DOHH2 (cell line): ENCODE results near the gene AGBL4.

ENCODE experiments used
- H3F3A ChIP-seq: fragments of 200-600 bp; sonication (generic), shearing (Covaris generic); 2 replicates; pipeline ENCODE4 v1.6.0; 2016; ENCODE audit warnings: antibody characterized with exemption, mild to moderate bottlenecking; ENCODE audit not compliant: control insufficient read depth, insufficient read depth
- H3K27ac ChIP-seq: fragments of 200-600 bp; sonication (generic); 2 replicates; pipeline ENCODE4 v1.5.1; 2014; ENCODE audit warnings: low read depth, mild to moderate bottlenecking, low read length, moderate library complexity
- H3K27me3 ChIP-seq: fragments of 200-600 bp; sonication (generic); 2 replicates; pipeline ENCODE4 v1.6.1; 2014; ENCODE audit warnings: mild to moderate bottlenecking, low read length, mixed read lengths; ENCODE audit not compliant: control insufficient read depth
- H3K36me3 ChIP-seq: fragments of 200-600 bp; sonication (generic); 2 replicates; pipeline ENCODE4 v1.6.1; 2014; ENCODE audit warnings: mild to moderate bottlenecking, low read length, moderate library complexity, mixed read lengths; ENCODE audit not compliant: control insufficient read depth
- H3K4me1 ChIP-seq: fragments of 200-600 bp; sonication (generic); 2 replicates; pipeline ENCODE4 v1.6.1; 2014; ENCODE audit warnings: mild to moderate bottlenecking, low read length, mixed read lengths; ENCODE audit not compliant: control insufficient read depth
- H3K4me2 ChIP-seq: fragments of 200-600 bp; sonication (generic); 2 replicates; pipeline ENCODE4 v1.6.0; 2014; ENCODE audit warnings: mild to moderate bottlenecking, low read length, moderate library complexity
- H3K4me3 ChIP-seq: fragments of 200-600 bp; sonication (generic); 2 replicates; pipeline ENCODE4 v1.5.1; 2014; ENCODE audit warnings: mild to moderate bottlenecking, low read length, mixed read lengths
- H3K79me2 ChIP-seq: fragments of 200-600 bp; sonication (generic); 2 replicates; pipeline ENCODE4 v1.6.1; 2014; ENCODE audit warnings: mild to moderate bottlenecking, low read length, mixed read lengths; ENCODE audit not compliant: control insufficient read depth
- H3K9me2 ChIP-seq: fragments of 200-600 bp; sonication (generic); replicated peaks from 2 replicates; pipeline ENCODE4 v1.6.1; 2014; ENCODE audit warnings: mild to moderate bottlenecking, low read length, mixed read lengths; ENCODE audit not compliant: control insufficient read depth
- H3K9me3 ChIP-seq: fragments of 200-600 bp; sonication (generic); 2 replicates; pipeline ENCODE4 v1.6.1; 2014; ENCODE audit warnings: antibody characterized with exemption, low read length, mixed read lengths; ENCODE audit not compliant: control insufficient read depth, insufficient read depth
- H4K20me1 ChIP-seq: fragments of 200-600 bp; sonication (generic); 2 replicates; pipeline ENCODE4 v1.6.0; 2014; ENCODE audit warnings: low read depth, mild to moderate bottlenecking, antibody characterized with exemption, low read length, moderate library complexity; ENCODE audit not compliant: control insufficient read depth, insufficient read depth
- EZH2phosphoT487 ChIP-seq: fragments of 200-600 bp; sonication (generic); IDR thresholded peaks from 2 replicates; pipeline ENCODE4 v1.6.1; 2017; ENCODE audit warnings: borderline replicate concordance, mild to moderate bottlenecking, antibody characterized with exemption, low read length, moderate library complexity, mixed read lengths
- TF ChIP-seq, protein P1 (sequence below): fragments of 200-600 bp; sonication (generic); IDR thresholded peaks from one replicate; pipeline ENCODE4 v1.5.1; 2014; ENCODE audit warnings: antibody characterized with exemption, mild to moderate bottlenecking, low read depth, low read length; ENCODE audit not compliant: poor library complexity, severe bottlenecking

Gene AGBL4

GRCh38 chr1:48931506-48932192 lies 1092.1 kb downstream of the AGBL4 start:
- no peaks in the 10 kb centered on the region for H3K9me3 ChIP-seq
- no peaks in the 10 kb centered on the region for H3K27me3 ChIP-seq
- H3K4me3 ChIP-seq, result no peak overlapping the region
- H3K4me1 ChIP-seq, result no peaks in the 10 kb centered on the region
- no peaks in the 10 kb centered on the region for H3K36me3 ChIP-seq
- H3F3A ChIP-seq, result no peaks in the 10 kb centered on the region
- H3K4me2 ChIP-seq, result no peak overlapping the region
- H3K9me2 ChIP-seq, result no peaks in the 10 kb centered on the region
- no peak for TF ChIP-seq EZH2phosphoT487
- TF ChIP-seq, protein P1, sequence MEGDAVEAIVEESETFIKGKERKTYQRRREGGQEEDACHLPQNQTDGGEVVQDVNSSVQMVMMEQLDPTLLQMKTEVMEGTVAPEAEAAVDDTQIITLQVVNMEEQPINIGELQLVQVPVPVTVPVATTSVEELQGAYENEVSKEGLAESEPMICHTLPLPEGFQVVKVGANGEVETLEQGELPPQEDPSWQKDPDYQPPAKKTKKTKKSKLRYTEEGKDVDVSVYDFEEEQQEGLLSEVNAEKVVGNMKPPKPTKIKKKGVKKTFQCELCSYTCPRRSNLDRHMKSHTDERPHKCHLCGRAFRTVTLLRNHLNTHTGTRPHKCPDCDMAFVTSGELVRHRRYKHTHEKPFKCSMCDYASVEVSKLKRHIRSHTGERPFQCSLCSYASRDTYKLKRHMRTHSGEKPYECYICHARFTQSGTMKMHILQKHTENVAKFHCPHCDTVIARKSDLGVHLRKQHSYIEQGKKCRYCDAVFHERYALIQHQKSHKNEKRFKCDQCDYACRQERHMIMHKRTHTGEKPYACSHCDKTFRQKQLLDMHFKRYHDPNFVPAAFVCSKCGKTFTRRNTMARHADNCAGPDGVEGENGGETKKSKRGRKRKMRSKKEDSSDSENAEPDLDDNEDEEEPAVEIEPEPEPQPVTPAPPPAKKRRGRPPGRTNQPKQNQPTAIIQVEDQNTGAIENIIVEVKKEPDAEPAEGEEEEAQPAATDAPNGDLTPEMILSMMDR, result no peak
- no peaks in the 10 kb centered on the region for H4K20me1 ChIP-seq
- H3K27ac ChIP-seq, result no peak overlapping the region
- H3K79me2 ChIP-seq, result no peaks in the 10 kb centered on the region

- H3K79me2 ChIP-seq, result no peaks in the 10 kb centered on the region
- TF ChIP-seq, protein P1, result no peak
- no peak for TF ChIP-seq EZH2phosphoT487
- no peaks in the 10 kb centered on the region for H3K9me2 ChIP-seq
These were observed 1093.7 kb downstream of the AGBL4 start for GRCh38 chr1:48930011-48930410.

GRCh38 chr1:48924099-48924498 lies 1099.7 kb downstream of the AGBL4 start:
- Histone ChIP-seq H3K4me3 (no peak overlapping the region), H4K20me1 (no peaks in the 10 kb centered on the region), H3K9me2 (no peaks in the 10 kb centered on the region), H3K9me3 (no peaks in the 10 kb centered on the region), H3F3A (no peaks in the 10 kb centered on the region), H3K27me3 (no peaks in the 10 kb centered on the region), H3K4me2 (no peak overlapping the region), H3K4me1 (no peaks in the 10 kb centered on the region), H3K36me3 (no peaks in the 10 kb centered on the region), H3K79me2 (no peaks in the 10 kb centered on the region), H3K27ac (no peak overlapping the region)
- no peak for TF ChIP-seq EZH2phosphoT487
- TF ChIP-seq, protein P1, result no peak

More at GRCh38 chr1:48930011-48930410, 1093.7 kb downstream of the AGBL4 start:
- no peaks in the 10 kb centered on the region for H4K20me1 ChIP-seq
- no peaks in the 10 kb centered on the region for H3K36me3 ChIP-seq
- H3K27ac ChIP-seq, result no peak overlapping the region
- no peaks in the 10 kb centered on the region for H3K27me3 ChIP-seq
- no peak overlapping the region for H3K4me3 ChIP-seq
- H3F3A ChIP-seq, result no peaks in the 10 kb centered on the region
- H3K4me1 ChIP-seq, result no peaks in the 10 kb centered on the region
- no peaks in the 10 kb centered on the region for H3K9me3 ChIP-seq
- H3K4me2 ChIP-seq, result no peak overlapping the region
